Ovary (tissue), 9 donors: ENCODE results near the gene DNM1. TPM values are rescaled to one million over a fixed set of nuclear protein-coding genes. Genes with fewer than 3 reads are reported as not detected.

ENCODE experiments used
- DNase-seq, 5 donors: peaks; one replicate each; pipeline ENCODE4 v3.0.0-alpha.2; 2019 to 2020
- H3K27ac ChIP-seq, 2 donors: fragments of 200-600 bp; one replicate each; pipeline versions ENCODE4 v1.5.1 to v1.8.0; 2019 to 2022
- H3K27me3 ChIP-seq: fragments of 200-600 bp; one replicate; pipeline ENCODE4 v1.8.0; 2022
- H3K36me3 ChIP-seq: fragments of 200-600 bp; sonication (generic); one replicate; pipeline ENCODE4 v1.5.1; 2019
- H3K4me1 ChIP-seq: one replicate; pipeline ENCODE4 v1.8.1; 2013; ENCODE audit warnings: mild to moderate bottlenecking, moderate library complexity; ENCODE audit not compliant: insufficient read depth
- H3K4me3 ChIP-seq: fragments of 200-600 bp; sonication (generic); one replicate; pipeline ENCODE4 v1.5.1; 2017
- H3K9me3 ChIP-seq, 2 donors: fragments of 200-600 bp in 1 of 2; sonication (generic) in 1 of 2; one replicate each; pipeline versions ENCODE4 v1.5.1 to v1.8.1; 2013 to 2019; ENCODE audit warnings: mild to moderate bottlenecking in 1 of 2, moderate library complexity in 1 of 2
- EP300 ChIP-seq: sonication (generic); formaldehyde crosslinking; IDR thresholded peaks from one replicate; pipeline ENCODE4 v1.6.1; 2017; ENCODE audit warnings: antibody characterized with exemption
- POLR2A ChIP-seq: fragments of 450-650 bp; IDR thresholded peaks from one replicate; pipeline ENCODE4 v1.6.1; 2017; ENCODE audit warnings: antibody characterized with exemption, mild to moderate bottlenecking, moderate library complexity
- WGBS, 3 donors: extraction: QIAGEN DNeasy Blood & Tissue Kit in 1 of 3; methylation state at CpG; one replicate each; pipeline versions ENCODE4 v1.1.5 to v1.1.7; 2013 to 2017; 5-methylcytosine and 5-hydroxymethylcytosine counted together
- intact Hi-C, 4 donors: fragments of 100-400 bp; cut with DNase I; formaldehyde crosslinking; loops; one replicate each; pipeline versions ENCODE4 v1.11.0 to v1.15.1; 2022 to 2023
- polyA plus RNA-seq, 2 donors: library from polyadenylated mRNA; stranded (reverse); fragments of 200-250 nt in 1 of 2; fragments of 350-450 nt in 1 of 2; fragmentation: Illumina TruSeq in 1 of 2; extraction: RNeasy Lipid Tissue Mini Kit (QIAGEN cat#74804) in 1 of 2; gene quantifications; one replicate each; pipeline ENCODE4 v1.2.3, GENCODE V29; 2013 to 2014
- total RNA-seq, 7 donors: library from RNA; depleted of rRNA in 2 of 7; stranded (reverse); fragments of >200 nt in 2 of 7; fragmentation: NEBNext Ultra II Directional in 3 of 7; extraction: Animal tissue kit (Norgen Biotek cat#: 25700) in 3 of 7; gene quantifications; one replicate each; pipeline versions ENCODE4 v1.1.0 to v1.2.4, GENCODE V29; 2016 to 2023
- TF ChIP-seq, protein P1 (sequence below), 3 donors: fragments of 450-650 bp in 2 of 3; fragments of 200-600 bp in 1 of 3; IDR thresholded peaks; one replicate each; pipeline versions ENCODE4 v1.5.1 to v1.8.0; 2016 to 2022; ENCODE audit warnings: antibody characterized with exemption in 3 of 3, mild to moderate bottlenecking in 1 of 3
- donor health status: DM: no; HTN: no; CAD: no; lungs with moderate emphysema.
- donor health status: DM: no; HTN: no; CAD: no.
- donor health status: Bipolar disorder and iron deficiency.
- donor health status: DM: yes; HTN: yes; CAD: no.
- donor health status: DM: no; HTN: no; CAD: no.
- donor health status: DM: yes; HTN: yes; CAD: no.

DNM1 gene
- total and polyA plus RNA-seq, 9 donors = 1.2 to 10.4 (median 4.6) TPM

DNA sequence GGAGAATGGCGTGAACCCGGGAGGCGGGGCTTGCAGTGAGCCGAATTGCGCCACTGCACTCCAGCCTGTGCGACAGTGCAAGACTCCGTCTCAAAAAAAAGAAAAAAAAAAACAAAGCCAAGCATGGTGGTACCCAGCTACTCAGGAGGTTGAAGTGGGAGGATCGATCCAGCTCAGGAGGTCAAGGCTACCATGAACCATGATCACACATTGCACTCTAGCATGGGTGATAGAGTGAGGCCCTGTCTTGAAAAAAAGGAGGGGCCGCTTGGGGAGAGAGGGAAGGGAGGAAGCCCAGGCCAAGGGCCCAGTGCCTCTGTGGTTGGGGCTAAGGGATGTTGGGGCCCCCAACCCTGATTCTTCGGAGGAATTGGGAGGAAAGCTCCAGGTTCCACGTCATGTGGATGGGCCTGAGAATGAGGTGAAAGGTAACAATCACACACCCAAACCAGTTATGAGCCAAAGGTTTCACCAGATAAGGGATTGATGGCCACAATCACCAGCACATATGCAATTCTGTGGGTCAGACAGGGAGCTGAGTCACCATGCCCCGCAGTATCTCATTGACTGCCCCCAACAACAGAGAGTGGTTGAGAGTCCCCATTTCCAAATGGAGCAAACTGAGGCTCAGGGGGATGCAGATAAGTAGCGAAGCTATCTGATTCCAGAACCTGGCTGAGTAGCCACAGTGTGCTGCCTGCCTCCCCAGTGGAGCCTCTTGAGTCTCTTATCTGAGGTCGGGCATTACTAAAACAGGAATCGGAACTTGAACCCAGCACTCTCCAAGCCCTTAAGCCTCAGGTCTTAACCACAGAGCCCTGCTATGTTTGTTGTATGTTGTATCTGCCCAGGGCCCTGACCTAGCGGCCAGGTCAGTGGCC, 93.4 kb downstream of the DNM1 start:
- no peak for DNase-seq
- Histone ChIP-seq H3K4me3 (no peak overlapping the region), H3K36me3 (no peaks in the 10 kb centered on the region), H3K9me3 (no peaks in the 10 kb centered on the region), H3K4me1 (no peaks in the 10 kb centered on the region), H3K27ac (no peak overlapping the region), H3K27me3 (no peaks in the 10 kb centered on the region)
- 77 to 80% (median 77%) methylated on average over 16 of the region's 16 CpGs for WGBS, 3 donors
- intact Hi-C loops = no loop called here
- no peak for TF ChIP-seq POLR2A
- no peak for TF ChIP-seq EP300
- TF ChIP-seq, protein P1, sequence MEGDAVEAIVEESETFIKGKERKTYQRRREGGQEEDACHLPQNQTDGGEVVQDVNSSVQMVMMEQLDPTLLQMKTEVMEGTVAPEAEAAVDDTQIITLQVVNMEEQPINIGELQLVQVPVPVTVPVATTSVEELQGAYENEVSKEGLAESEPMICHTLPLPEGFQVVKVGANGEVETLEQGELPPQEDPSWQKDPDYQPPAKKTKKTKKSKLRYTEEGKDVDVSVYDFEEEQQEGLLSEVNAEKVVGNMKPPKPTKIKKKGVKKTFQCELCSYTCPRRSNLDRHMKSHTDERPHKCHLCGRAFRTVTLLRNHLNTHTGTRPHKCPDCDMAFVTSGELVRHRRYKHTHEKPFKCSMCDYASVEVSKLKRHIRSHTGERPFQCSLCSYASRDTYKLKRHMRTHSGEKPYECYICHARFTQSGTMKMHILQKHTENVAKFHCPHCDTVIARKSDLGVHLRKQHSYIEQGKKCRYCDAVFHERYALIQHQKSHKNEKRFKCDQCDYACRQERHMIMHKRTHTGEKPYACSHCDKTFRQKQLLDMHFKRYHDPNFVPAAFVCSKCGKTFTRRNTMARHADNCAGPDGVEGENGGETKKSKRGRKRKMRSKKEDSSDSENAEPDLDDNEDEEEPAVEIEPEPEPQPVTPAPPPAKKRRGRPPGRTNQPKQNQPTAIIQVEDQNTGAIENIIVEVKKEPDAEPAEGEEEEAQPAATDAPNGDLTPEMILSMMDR (IDR thresholded peaks at IDR 0.05) = no peak

DNA sequence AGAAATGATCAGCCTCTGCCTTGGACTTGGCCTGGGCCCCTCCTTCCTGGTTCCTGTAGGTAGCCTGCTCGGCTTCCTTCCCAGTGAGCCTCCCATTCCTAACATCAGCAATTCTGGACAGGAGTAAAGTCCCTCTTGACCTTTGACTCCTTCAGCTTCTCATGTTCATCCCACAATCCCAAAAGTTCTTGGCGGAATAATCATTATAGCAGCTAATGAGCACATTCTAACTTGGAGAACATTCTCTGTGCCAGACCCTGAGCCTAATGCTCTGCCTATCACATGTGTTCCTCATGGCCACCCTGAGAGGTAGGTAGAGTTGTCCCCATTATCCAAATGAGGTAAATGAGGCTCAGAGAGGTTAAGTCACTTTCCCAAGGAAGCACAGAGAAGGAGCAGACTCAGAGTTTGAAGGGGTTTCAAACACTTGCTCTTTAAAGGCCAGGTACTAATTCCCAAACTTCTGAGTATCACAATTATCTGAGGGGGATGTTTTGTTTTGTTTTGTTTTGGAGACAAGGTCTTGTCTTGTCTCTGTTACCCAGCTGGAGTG, 94.1 kb downstream of the DNM1 start:
- Histone ChIP-seq H3K4me3 (no peak overlapping the region), H3K36me3 (no peaks in the 10 kb centered on the region), H3K27me3 (no peaks in the 10 kb centered on the region), H3K9me3 (no peaks in the 10 kb centered on the region), H3K4me1 (no peaks in the 10 kb centered on the region), H3K27ac (no peak overlapping the region)
- intact Hi-C loops = no loop called here
- WGBS, 3 donors = 81 to 84% (median 82%) methylated on average over 2 of the region's 2 CpGs
- no peak for TF ChIP-seq POLR2A
- TF ChIP-seq, protein P1 (IDR thresholded peaks at IDR 0.05) = no peak
- no peak for TF ChIP-seq EP300
- DNase-seq = no peak

DNA sequence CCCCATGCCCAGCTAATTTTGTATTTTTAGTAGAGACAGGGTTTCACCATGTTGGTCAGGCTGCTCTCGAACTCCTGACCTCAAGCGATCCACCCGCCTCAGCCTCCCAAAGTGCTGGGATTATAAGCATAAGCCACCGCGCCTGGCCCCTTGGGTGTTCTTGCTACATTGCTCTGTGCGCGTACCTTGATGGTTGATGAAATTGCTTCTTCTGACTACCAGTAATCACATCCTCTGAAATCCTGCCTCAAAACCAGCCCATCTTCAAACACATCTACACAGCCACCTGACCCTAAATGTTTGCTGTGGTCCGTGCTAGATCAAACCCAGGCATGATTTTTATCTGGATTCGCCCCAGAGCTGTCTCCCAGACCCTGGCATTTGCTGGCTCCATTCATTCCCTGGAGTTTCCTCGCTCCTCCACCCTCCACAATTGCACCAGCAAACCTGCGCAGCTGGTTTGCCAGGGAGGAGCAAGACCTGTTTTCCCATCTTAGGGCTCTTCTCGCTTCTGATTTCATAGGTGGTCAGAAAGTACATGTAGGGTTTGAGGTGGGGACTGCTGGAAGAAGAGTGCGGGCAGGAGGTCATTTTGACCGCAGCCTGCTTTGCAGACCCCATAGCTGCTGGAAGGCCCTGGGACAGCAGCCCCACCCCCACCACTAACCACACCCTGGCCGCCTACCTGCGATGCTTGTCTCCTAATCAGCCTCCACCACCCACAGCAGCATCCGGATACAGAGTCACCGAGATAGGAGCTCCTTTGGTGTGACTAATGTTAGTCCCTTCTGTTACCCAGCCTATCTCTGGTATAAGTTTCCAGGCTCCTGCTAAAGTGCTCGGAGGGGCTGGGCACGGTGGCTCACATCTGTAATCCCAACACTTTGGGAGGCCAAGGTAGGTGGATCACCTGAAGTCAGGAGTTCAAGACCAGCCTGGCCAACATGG, 95.6 kb downstream of the DNM1 start:
- no peaks in the 10 kb centered on the region for H3K9me3 ChIP-seq
- 89 to 93% (median 92%) methylated on average over 20 of the region's 20 CpGs for WGBS, 3 donors
- no peak overlapping the region for H3K4me3 ChIP-seq
- no peaks in the 10 kb centered on the region for H3K36me3 ChIP-seq
- no peaks in the 10 kb centered on the region for H3K4me1 ChIP-seq
- no peaks in the 10 kb centered on the region for H3K27me3 ChIP-seq
- TF ChIP-seq EP300 = no peak
- TF ChIP-seq, protein P1 (IDR thresholded peaks at IDR 0.05) = no peak
- TF ChIP-seq POLR2A = no peak
- intact Hi-C loops = no loop called here
- H3K27ac ChIP-seq = no peak overlapping the region
- no peak for DNase-seq

DNA sequence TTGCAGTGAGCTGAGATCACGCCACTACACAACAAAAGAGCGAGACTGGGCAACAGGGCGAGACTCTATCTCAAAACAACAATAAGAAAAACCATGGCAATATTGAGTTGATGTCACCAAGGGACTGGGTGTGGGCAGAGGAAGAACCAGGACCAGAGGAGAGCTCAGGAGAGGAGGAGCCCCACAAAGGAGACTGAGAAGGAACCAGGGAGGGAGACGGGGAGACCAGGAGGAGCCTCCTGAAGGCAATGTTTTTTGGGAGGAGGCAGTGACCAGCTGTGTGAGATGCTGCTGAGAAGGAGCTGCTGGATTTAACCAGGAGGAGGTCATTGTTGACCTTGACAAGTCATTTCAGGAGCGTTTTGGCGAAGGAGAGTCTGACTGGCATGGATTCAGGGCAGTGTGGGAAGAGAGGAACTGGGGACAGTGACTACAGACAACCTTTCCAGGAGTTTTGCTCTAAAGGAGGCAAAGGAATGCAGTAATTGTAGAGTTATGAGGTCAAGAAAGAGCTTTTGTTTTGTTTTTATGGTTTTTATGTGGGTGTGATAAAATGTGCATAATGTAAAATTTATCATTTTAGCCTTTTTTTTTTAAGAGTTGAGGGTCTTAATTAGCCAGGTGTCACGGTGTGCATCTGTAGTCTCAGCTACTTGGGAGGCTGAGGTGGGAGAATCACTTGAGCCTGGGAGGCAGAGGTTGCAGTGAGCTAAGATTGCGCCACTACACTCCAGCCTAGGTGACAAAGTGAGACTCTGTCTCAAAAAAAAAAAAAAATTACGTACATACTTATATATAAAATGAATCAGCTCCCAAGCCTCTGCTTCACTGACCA, 101.2 kb downstream of the DNM1 start:
- WGBS, 3 donors = 35 to 47% (median 38%) methylated on average over 9 of the region's 9 CpGs
- Histone ChIP-seq H3K4me3 (no peak overlapping the region), H3K27ac (no peak overlapping the region), H3K27me3 (no peaks in the 10 kb centered on the region), H3K9me3 (no peaks in the 10 kb centered on the region), H3K36me3 (no peaks in the 10 kb centered on the region), H3K4me1 (no peaks in the 10 kb centered on the region)
- no peak for DNase-seq
- TF ChIP-seq, protein P1 (IDR thresholded peaks at IDR 0.05) = no peak
- TF ChIP-seq POLR2A = no peak
- TF ChIP-seq EP300 = no peak
- intact Hi-C loops = no loop called here
